GM18861 (cell line): ENCODE results near the gene TMEM117.

Source experiments
- ATAC-seq: cut with Tn5 transposase; IDR thresholded peaks from one replicate; pipeline ENCODE4 v1.9.1; 2021; ENCODE audit not compliant: unreplicated experiment

The TMEM117 gene

GRCh38 chr12:44436756-44437155, 600.9 kb downstream of the TMEM117 start:
- ATAC-seq = no peak
